ENCODE results near the gene SLC37A1.

Gene SLC37A1

GRCh38 chr21:42538479-42539275 is 25.0 kb downstream of the SLC37A1 start:
- DNase-seq (ENCODE audit: extremely low spot score, insufficient read length, low read depth) = no peak

GRCh38 chr21:42539342-42539741 is 25.7 kb downstream of the SLC37A1 start:
- FAIRE-seq (no peak), DNase-seq (ENCODE audit: extremely low spot score, insufficient read length, low read depth) (no peak)

More at GRCh38 chr21:42538479-42539275, 25.0 kb downstream of the SLC37A1 start:
- FAIRE-seq = no peak

GRCh38 chr21:42539931-42540343 is 26.3 kb downstream of the SLC37A1 start:
- DNase-seq (ENCODE audit: extremely low spot score, insufficient read length, low read depth) (no peak), FAIRE-seq (no peak)

GRCh38 chr21:42540396-42540795 is 26.7 kb downstream of the SLC37A1 start:
- DNase-seq (ENCODE audit: extremely low spot score, insufficient read length, low read depth) (no peak), FAIRE-seq (no peak)

- DNase-seq (ENCODE audit: extremely low spot score, insufficient read length, low read depth) (no peak), FAIRE-seq (no peak)
These were observed 27.5 kb downstream of the SLC37A1 start for GRCh38 chr21:42541174-42541573.

- DNase-seq (ENCODE audit: extremely low spot score, insufficient read length, low read depth) = no peak
- no peak for FAIRE-seq
These were observed 28.0 kb downstream of the SLC37A1 start for GRCh38 chr21:42541618-42542017.

- DNase-seq (ENCODE audit: extremely low spot score, insufficient read length, low read depth) (no peak), FAIRE-seq (no peak)
These were observed 28.5 kb downstream of the SLC37A1 start for GRCh38 chr21:42542196-42542595.

GRCh38 chr21:42542596-42542995 is 28.9 kb downstream of the SLC37A1 start:
- FAIRE-seq (no peak), DNase-seq (ENCODE audit: extremely low spot score, insufficient read length, low read depth) (no peak)

- DNase-seq (ENCODE audit: extremely low spot score, insufficient read length, low read depth) (no peak), FAIRE-seq (no peak)
These were observed 29.6 kb downstream of the SLC37A1 start for GRCh38 chr21:42543106-42543847.

- FAIRE-seq (no peak), DNase-seq (ENCODE audit: extremely low spot score, insufficient read length, low read depth) (no peak)
These were observed 30.9 kb downstream of the SLC37A1 start for GRCh38 chr21:42544544-42544943.

GRCh38 chr21:42545317-42545716 is 31.7 kb downstream of the SLC37A1 start:
- no peak for DNase-seq (ENCODE audit: extremely low spot score, insufficient read length, low read depth)
- FAIRE-seq = no peak

GRCh38 chr21:42545745-42546144 is 32.1 kb downstream of the SLC37A1 start:
- DNase-seq (ENCODE audit: extremely low spot score, insufficient read length, low read depth) = no peak
- no peak for FAIRE-seq

GRCh38 chr21:42546433-42546832 is 32.8 kb downstream of the SLC37A1 start:
- no peak for FAIRE-seq
- DNase-seq (ENCODE audit: extremely low spot score, insufficient read length, low read depth) = no peak

- FAIRE-seq = no peak
- no peak for DNase-seq (ENCODE audit: extremely low spot score, insufficient read length, low read depth)
These were observed 33.6 kb downstream of the SLC37A1 start for GRCh38 chr21:42547001-42547905.

GRCh38 chr21:42547906-42548365 is 34.3 kb downstream of the SLC37A1 start:
- DNase-seq (ENCODE audit: extremely low spot score, insufficient read length, low read depth) (no peak), FAIRE-seq (no peak)

GRCh38 chr21:42548687-42549406 is 35.2 kb downstream of the SLC37A1 start:
- FAIRE-seq (no peak), DNase-seq (ENCODE audit: extremely low spot score, insufficient read length, low read depth) (no peak)

GRCh38 chr21:42550817-42551216 is 37.2 kb downstream of the SLC37A1 start:
- DNase-seq (ENCODE audit: extremely low spot score, insufficient read length, low read depth) = no peak
- FAIRE-seq = no peak

GRCh38 chr21:42552407-42553336 is 39.0 kb downstream of the SLC37A1 start:
- DNase-seq (ENCODE audit: extremely low spot score, insufficient read length, low read depth) (no peak), FAIRE-seq (no peak)

GRCh38 chr21:42553435-42553834 is 39.8 kb downstream of the SLC37A1 start:
- DNase-seq (ENCODE audit: extremely low spot score, insufficient read length, low read depth) = no peak
- FAIRE-seq = no peak

Data from GM18507 (cell line).